ENCODE data around the gene CDC5L.
A peak's percentile ranks its signal among the peaks of the same experiment; 100 is the strongest.

Gene CDC5L

GRCh38 chr6:44395501-44395900 is 8.0 kb downstream of the CDC5L start:
- Histone ChIP-seq H3K4me3 (ENCODE audit: low read depth in 1 of 2, low read length in 2 of 2) (no peak overlapping the region), H3K27me3 (ENCODE audit: insufficient read depth, low read length, poor library complexity) (no peaks in the 10 kb centered on the region), H3K9ac (ENCODE audit: low read depth, low read length) (no peak overlapping the region), H3K27ac (ENCODE audit: low read length) (no peak overlapping the region), H3K4me1 (ENCODE audit: insufficient read depth, low read length) (peaks cover under 1% of the 10 kb centered on the region; the same call in 1 of the 2 replicates), H3K79me2 (ENCODE audit: insufficient read depth, low read length) (peaks cover 88% of the 10 kb centered on the region), H3K4me2 (ENCODE audit: insufficient read depth, low read length) (no peak overlapping the region), H3K36me3 (ENCODE audit: insufficient read depth, low read length) (peaks cover 90% of the 10 kb centered on the region), H2AFZ (ENCODE audit: low read depth, low read length) (no peak overlapping the region), H3K9me3 (ENCODE audit: insufficient read depth, low read length, severe bottlenecking) (no peaks in the 10 kb centered on the region), H4K20me1 (ENCODE audit: insufficient read depth, low read length) (peaks cover 28% of the 10 kb centered on the region)
- DNase-seq (no peak), ATAC-seq (ENCODE audit: insufficient read depth, low read depth) (no peak)
- TF ChIP-seq EZH2 (IDR thresholded peaks at IDR 0.05; ENCODE audit: borderline replicate concordance, low read depth, low read length, severe bottlenecking) (no peak), CTCF (IDR thresholded peaks at IDR 0.05; ENCODE audit: borderline replicate concordance, extremely low read depth, low read length, poor library complexity, severe bottlenecking) (no peak)

- peaks cover 86% of the 10 kb centered on the region for H3K79me2 ChIP-seq (ENCODE audit: insufficient read depth, low read length)
Measured at GRCh38 chr6:44396968-44397367, 9.5 kb downstream of the CDC5L start.

DNA sequence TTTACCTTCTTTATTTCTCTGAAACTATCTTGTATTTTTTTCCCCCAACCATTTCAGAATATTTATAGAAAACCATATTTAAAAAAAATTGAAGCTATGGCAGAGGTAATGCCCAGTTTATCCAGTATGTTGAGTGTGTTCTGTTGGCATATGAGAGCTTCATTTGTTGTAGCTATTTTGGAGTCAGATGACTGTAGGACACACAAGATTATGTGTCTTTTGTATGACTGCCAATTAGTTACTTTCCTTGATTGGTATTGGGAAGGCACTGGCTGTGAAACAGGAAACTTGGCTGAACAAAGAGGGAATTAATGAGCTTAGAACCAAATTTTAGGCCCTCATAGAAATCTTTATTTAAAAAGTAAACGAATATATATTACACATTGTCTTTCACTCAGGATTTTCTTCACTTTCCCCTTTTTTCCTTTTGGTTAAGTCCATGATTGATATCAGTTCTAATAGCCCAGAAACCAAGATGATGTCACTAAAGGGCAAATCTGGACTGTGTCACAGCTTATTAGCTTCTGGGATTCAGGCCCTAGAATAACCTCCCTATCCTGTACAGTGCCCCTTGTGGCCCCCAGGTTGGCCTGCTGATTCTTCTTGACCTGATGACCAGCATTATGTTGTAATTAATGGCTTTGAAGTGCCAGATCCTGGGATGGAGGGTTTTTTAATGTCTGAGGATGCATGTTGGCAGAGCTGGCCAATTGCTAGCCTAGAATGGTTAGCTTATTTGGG is 10.1 kb downstream of the CDC5L start:
- Histone ChIP-seq H3K4me1 (ENCODE audit: insufficient read depth, low read length) (no peaks in the 10 kb centered on the region), H3K9me3 (ENCODE audit: insufficient read depth, low read length, severe bottlenecking) (no peaks in the 10 kb centered on the region), H3K79me2 (ENCODE audit: insufficient read depth, low read length) (peaks cover 84% of the 10 kb centered on the region), H3K27me3 (ENCODE audit: insufficient read depth, low read length, poor library complexity) (no peaks in the 10 kb centered on the region), H4K20me1 (ENCODE audit: insufficient read depth, low read length) (peaks cover 32% of the 10 kb centered on the region; the same call in 1 of the 2 replicates), H2AFZ (ENCODE audit: low read depth, low read length) (no peak overlapping the region), H3K9ac (ENCODE audit: low read depth, low read length) (no peak overlapping the region), H3K27ac (ENCODE audit: low read length) (no peak overlapping the region), H3K4me2 (ENCODE audit: insufficient read depth, low read length) (no peak overlapping the region; the same call in 1 of the 2 replicates), H3K4me3 (ENCODE audit: low read depth in 1 of 2, low read length in 2 of 2) (no peak overlapping the region), H3K36me3 (ENCODE audit: insufficient read depth, low read length) (peaks cover 88% of the 10 kb centered on the region)
- no peak for DNase-seq
- no peak for ATAC-seq (ENCODE audit: insufficient read depth, low read depth)
- TF ChIP-seq CTCF (IDR thresholded peaks at IDR 0.05; ENCODE audit: borderline replicate concordance, extremely low read depth, low read length, poor library complexity, severe bottlenecking) (peak; percentile 17), EZH2 (IDR thresholded peaks at IDR 0.05; ENCODE audit: borderline replicate concordance, low read depth, low read length, severe bottlenecking) (no peak)

More at GRCh38 chr6:44396968-44397367, 9.5 kb downstream of the CDC5L start:
- ATAC-seq (ENCODE audit: insufficient read depth, low read depth) (no peak), DNase-seq (no peak)
- H3K27ac ChIP-seq (ENCODE audit: low read length), result no peak overlapping the region
- no peak overlapping the region for H2AFZ ChIP-seq (ENCODE audit: low read depth, low read length)
- no peaks in the 10 kb centered on the region for H3K27me3 ChIP-seq (ENCODE audit: insufficient read depth, low read length, poor library complexity)
- peaks cover 30% of the 10 kb centered on the region; the same call in 1 of the 2 replicates for H4K20me1 ChIP-seq (ENCODE audit: insufficient read depth, low read length)
- H3K4me1 ChIP-seq (ENCODE audit: insufficient read depth, low read length), result no peaks in the 10 kb centered on the region
- peaks cover 89% of the 10 kb centered on the region for H3K36me3 ChIP-seq (ENCODE audit: insufficient read depth, low read length)
- TF ChIP-seq CTCF (IDR thresholded peaks at IDR 0.05; ENCODE audit: borderline replicate concordance, extremely low read depth, low read length, poor library complexity, severe bottlenecking), result no peak
- no peak for TF ChIP-seq EZH2 (IDR thresholded peaks at IDR 0.05; ENCODE audit: borderline replicate concordance, low read depth, low read length, severe bottlenecking)
- no peak overlapping the region for H3K4me2 ChIP-seq (ENCODE audit: insufficient read depth, low read length)
- H3K4me3 ChIP-seq (ENCODE audit: low read depth in 1 of 2, low read length in 2 of 2), result no peak overlapping the region
- H3K9me3 ChIP-seq (ENCODE audit: insufficient read depth, low read length, severe bottlenecking), result no peaks in the 10 kb centered on the region
- H3K9ac ChIP-seq (ENCODE audit: low read depth, low read length), result no peak overlapping the region

Measured in DND-41 (cell line).